HG03103 (cell line): ENCODE measurements around the gene PLXND1.
"Not testable (repeated sequence)": the region's sequence is repeated elsewhere in the genome, so short reads cannot be mapped to it uniquely, and the experiment has no call there.

Source experiments
- ATAC-seq: cut with Tn5 transposase; IDR thresholded peaks from one replicate; pipeline ENCODE4 v1.9.1; 2021; ENCODE audit warnings: low read depth; ENCODE audit not compliant: unreplicated experiment

PLXND1 gene

GRCh38 chr3:129515108-129515820 lies 91.2 kb downstream of the PLXND1 start:
- ATAC-seq, result not testable (repeated sequence)

GRCh38 chr3:129514563-129514962 lies 91.9 kb downstream of the PLXND1 start:
- no peak for ATAC-seq

DNA sequence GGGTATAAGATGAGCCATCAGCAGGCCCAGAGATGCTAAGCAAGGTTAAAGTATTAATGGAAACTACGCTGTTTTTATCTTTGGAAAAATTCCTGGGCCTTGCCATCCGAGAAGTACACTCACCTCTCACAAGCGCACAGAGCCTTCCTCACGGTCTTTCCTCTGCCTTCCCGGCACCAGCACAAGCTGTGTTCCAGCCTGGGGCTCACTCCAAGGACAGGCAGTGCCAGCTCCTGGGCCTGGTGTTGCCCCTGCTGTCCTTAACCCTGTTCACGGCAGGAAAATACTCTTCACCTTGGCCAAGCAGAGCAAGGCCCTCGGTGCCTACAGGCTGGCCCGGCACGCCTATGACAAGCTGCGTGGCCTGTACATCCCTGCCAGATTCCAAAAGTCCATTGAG lies 92.4 kb downstream of the PLXND1 start:
- ATAC-seq, result no peak

DNA sequence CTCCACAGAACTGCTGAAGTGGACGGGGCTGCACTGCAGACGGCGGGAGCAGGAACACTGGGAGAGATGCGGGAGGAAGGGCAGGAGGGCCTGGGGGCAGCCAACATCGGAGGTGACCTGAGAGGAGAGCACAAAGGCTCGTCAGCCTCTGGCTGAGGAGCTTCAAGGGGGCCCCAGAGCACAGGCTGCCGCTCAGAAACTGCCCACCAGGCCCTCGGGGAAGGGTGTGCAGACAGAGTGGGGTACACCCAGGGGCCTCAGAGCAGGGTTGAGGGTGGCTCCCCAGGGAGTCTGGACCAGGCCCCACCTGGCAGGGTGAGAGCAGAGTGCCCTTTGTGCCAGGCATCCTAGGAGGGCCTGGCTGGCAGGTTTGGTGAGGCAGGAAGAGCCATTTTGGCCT lies 92.8 kb downstream of the PLXND1 start:
- no peak for ATAC-seq

DNA sequence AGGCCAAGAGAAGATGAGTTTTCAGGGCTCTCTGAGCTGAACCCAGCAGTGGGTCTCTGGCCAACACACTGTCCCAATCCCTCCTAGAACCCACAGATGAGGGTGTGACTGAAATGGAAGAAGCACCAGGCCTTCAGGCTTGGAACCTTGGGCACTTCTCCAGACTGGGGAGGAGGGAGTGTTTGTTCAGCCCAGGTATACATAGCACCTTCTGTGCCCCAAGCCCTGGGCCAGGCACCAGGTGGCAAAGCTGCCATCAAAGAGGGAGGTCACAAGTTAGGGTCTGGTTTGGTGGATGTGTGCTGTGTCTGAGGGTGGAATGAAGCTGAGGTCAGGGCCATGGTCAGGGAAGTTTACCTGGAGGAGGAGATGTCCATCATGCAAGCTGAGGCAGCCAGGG lies 93.9 kb downstream of the PLXND1 start:
- no peak for ATAC-seq

- ATAC-seq, result no peak
Measured at GRCh38 chr3:129507181-129507831, 99.2 kb downstream of the PLXND1 start.

DNA sequence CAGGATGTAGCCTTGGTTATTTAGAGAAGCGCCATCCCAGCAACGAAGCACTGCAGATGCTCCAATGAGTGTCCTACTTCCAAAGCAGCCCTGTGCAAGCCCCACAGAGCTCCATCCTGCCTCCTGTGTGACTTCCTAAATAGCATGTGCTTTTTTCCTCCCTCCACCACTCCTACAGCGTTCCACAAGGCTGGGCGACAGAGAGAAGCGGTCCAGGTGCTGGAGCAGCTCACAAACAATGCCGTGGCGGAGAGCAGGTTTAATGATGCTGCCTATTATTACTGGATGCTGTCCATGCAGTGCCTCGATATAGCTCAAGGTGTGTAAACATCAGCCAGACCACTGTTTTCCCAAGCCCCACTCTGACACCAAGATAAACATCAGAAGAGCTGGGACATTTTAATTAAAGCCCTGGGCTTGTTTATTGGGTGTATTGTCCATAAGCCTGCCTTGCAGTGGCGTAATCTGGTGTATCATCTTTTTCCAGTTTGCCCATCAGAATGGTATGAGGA lies 100.2 kb downstream of the PLXND1 start:
- ATAC-seq, result no peak

DNA sequence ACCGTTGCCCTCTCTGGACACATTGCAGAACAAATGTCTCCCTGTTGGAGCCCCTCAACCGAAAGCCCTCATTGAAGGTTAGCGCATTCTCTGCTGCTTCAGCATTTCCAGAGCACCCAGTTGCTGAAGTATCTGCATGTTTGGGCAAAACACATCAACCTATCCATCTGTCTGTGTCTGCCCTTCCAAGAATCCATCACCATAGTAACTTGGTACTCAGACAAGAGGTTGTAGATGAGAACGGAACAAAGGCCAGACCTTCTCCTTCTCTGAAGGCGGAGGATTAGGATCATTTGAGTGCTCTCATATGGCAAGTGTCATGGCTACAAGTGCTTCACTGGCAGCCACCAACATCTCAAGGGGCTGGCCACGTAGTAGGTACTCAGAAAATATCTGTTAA lies 101.1 kb downstream of the PLXND1 start:
- ATAC-seq, result no peak
